ENCODE measurements around the gene PLEKHG3. TPM values are rescaled to one million over a fixed set of nuclear protein-coding genes. Genes with fewer than 3 reads are reported as not detected.
A peak's percentile ranks its signal among the peaks of the same experiment; 100 is the strongest.
"Not testable (repeated sequence)": the region's sequence is repeated elsewhere in the genome, so short reads cannot be mapped to it uniquely, and the experiment has no call there.

Gene PLEKHG3
- total RNA-seq, 2 donors from 2014 or later, result 79.3 to 90.1 TPM

GRCh38 chr14:64684091-64684490 is 20.1 kb upstream of the PLEKHG3 start:
- ATAC-seq (no peak), DNase-seq (peak in 1 of 2 donors; percentile 49)
- intact Hi-C loops (cut with DNase I, micrococcal nuclease), result no loop called here

GRCh38 chr14:64685371-64686281 is 18.6 kb upstream of the PLEKHG3 start:
- intact Hi-C loops (cut with DNase I, micrococcal nuclease), result no loop called here
- peak in 1 of 2 donors; percentile 18 for DNase-seq
- ATAC-seq, result no peak

GRCh38 chr14:64686282-64686615 is 18.0 kb upstream of the PLEKHG3 start:
- intact Hi-C loops (cut with DNase I, micrococcal nuclease), result no loop called here
- no peak for DNase-seq
- ATAC-seq, result no peak

- peak in 1 of 2 donors; percentile 2 for DNase-seq
- intact Hi-C loops (cut with DNase I, micrococcal nuclease), result no loop called here
- ATAC-seq, result no peak
Measured at GRCh38 chr14:64688031-64688430, 16.2 kb upstream of the PLEKHG3 start.

GRCh38 chr14:64688811-64689281 is 15.4 kb upstream of the PLEKHG3 start:
- DNase-seq (peak; percentile 37 to 48), ATAC-seq (peak; percentile 67)
- intact Hi-C loops (cut with DNase I, micrococcal nuclease), result no loop called here

GRCh38 chr14:64689289-64689688 is 14.9 kb upstream of the PLEKHG3 start:
- DNase-seq, result peak in 1 of 2 donors; percentile 21
- intact Hi-C loops (cut with DNase I, micrococcal nuclease), result no loop called here
- ATAC-seq, result peak; percentile 56

- peak; percentile 55 for ATAC-seq
- intact Hi-C loops (cut with DNase I, micrococcal nuclease), result not testable (repeated sequence)
- peak; percentile 25 to 51 for DNase-seq
Measured at GRCh38 chr14:64690607-64691006, 13.6 kb upstream of the PLEKHG3 start.

GRCh38 chr14:64691376-64691775 is 12.8 kb upstream of the PLEKHG3 start:
- ATAC-seq (no peak), DNase-seq (no peak)
- intact Hi-C loops (cut with DNase I, micrococcal nuclease), result no loop called here

- intact Hi-C loops (cut with DNase I, micrococcal nuclease), result no loop called here
- DNase-seq, result peak; percentile 63 to 64
- ATAC-seq, result peak; percentile 71
Measured at GRCh38 chr14:64692189-64692985, 11.8 kb upstream of the PLEKHG3 start.

GRCh38 chr14:64692986-64693809 is 11.0 kb upstream of the PLEKHG3 start:
- ATAC-seq (no peak), DNase-seq (peak; percentile 3 to 24)
- intact Hi-C loops (cut with DNase I, micrococcal nuclease), result no loop called here

- DNase-seq (peak in 1 of 2 donors; percentile 16), ATAC-seq (no peak)
- intact Hi-C loops (cut with DNase I, micrococcal nuclease), result no loop called here
Measured at GRCh38 chr14:64693810-64694165, 10.4 kb upstream of the PLEKHG3 start.

- ATAC-seq, result no peak
- peak in 1 of 2 donors; percentile 0 for DNase-seq
- intact Hi-C loops (cut with DNase I, micrococcal nuclease), result no loop called here
Measured at GRCh38 chr14:64695071-64695470, 9.2 kb upstream of the PLEKHG3 start.

GRCh38 chr14:64696355-64696857 is 7.8 kb upstream of the PLEKHG3 start:
- ATAC-seq (peak; percentile 50), DNase-seq (peak; percentile 12 to 68)
- intact Hi-C loops (cut with DNase I, micrococcal nuclease), result no loop called here

GRCh38 chr14:64698903-64699302 is 5.3 kb upstream of the PLEKHG3 start:
- peak; percentile 74 for ATAC-seq
- intact Hi-C loops (cut with DNase I, micrococcal nuclease), result no loop called here
- DNase-seq, result peak; percentile 71 to 82

GRCh38 chr14:64700290-64700689 is 3.9 kb upstream of the PLEKHG3 start:
- intact Hi-C loops (cut with DNase I, micrococcal nuclease), result no loop called here
- ATAC-seq, result no peak
- DNase-seq, result no peak

- intact Hi-C loops (cut with DNase I, micrococcal nuclease), result no loop called here
- ATAC-seq, result no peak
- DNase-seq, result peak; percentile 0 to 20
Measured at GRCh38 chr14:64700894-64701293, 3.3 kb upstream of the PLEKHG3 start.

- no peak for ATAC-seq
- DNase-seq, result peak; percentile 0 to 6
- intact Hi-C loops (cut with DNase I, micrococcal nuclease), result no loop called here
Measured at GRCh38 chr14:64701660-64702059, 2.6 kb upstream of the PLEKHG3 start.

GRCh38 chr14:64702493-64703394 is 1.5 kb upstream of the PLEKHG3 start:
- peak; percentile 56 for ATAC-seq
- intact Hi-C loops (cut with DNase I, micrococcal nuclease), result no loop called here
- peak; percentile 83 to 87 for DNase-seq

All from left colon (tissue), 2 donors.